Measurements from ENCODE around the gene RELA. TPM values are rescaled to one million over a fixed set of nuclear protein-coding genes. Genes with fewer than 3 reads are reported as not detected.

RELA gene
- total RNA-seq, 1 donor = 31.8 TPM

- H3K36me3 ChIP-seq (ENCODE audit: insufficient read depth, low read length) = peaks cover 38% of the 10 kb centered on the region
- peak; percentile 70 for DNase-seq (ENCODE audit: insufficient read length, low spot score, missing footprints)
- H3K4me1 ChIP-seq (ENCODE audit: insufficient read depth, low read length) = peaks cover 19% of the 10 kb centered on the region
- H3K27me3 ChIP-seq (ENCODE audit: insufficient read depth, low read length) = no peaks in the 10 kb centered on the region
- H3K9me3 ChIP-seq (ENCODE audit: low read depth, low read length) = no peaks in the 10 kb centered on the region
- no peaks in the 10 kb centered on the region for H4K20me1 ChIP-seq (ENCODE audit: insufficient read depth, low read length)
- H2AFZ ChIP-seq (ENCODE audit: low read length) = no peak overlapping the region
- H3K79me2 ChIP-seq (ENCODE audit: insufficient read depth, low read length) = peaks cover 1% of the 10 kb centered on the region
- H3K4me3 ChIP-seq (ENCODE audit: insufficient read depth, low read length) = no peak overlapping the region
- no peak for TF ChIP-seq CTCF (IDR thresholded peaks at IDR 0.05; ENCODE audit: extremely low read depth, low read depth, low read length)
- no peak overlapping the region for H3K4me2 ChIP-seq (ENCODE audit: insufficient read depth, low read length)
- peak overlapping the region; percentile 82 for H3K27ac ChIP-seq (ENCODE audit: low read depth, low read length)
These were observed 11.5 kb downstream of the RELA start for GRCh38 chr11:65651339-65651588.

GRCh38 chr11:65650547-65651338 is 12.0 kb downstream of the RELA start:
- no peak for TF ChIP-seq CTCF (IDR thresholded peaks at IDR 0.05; ENCODE audit: extremely low read depth, low read depth, low read length)

GRCh38 chr11:65649656-65650546 is 12.8 kb downstream of the RELA start:
- H3K4me1 ChIP-seq (ENCODE audit: insufficient read depth, low read length) = peaks cover 23% of the 10 kb centered on the region
- no peaks in the 10 kb centered on the region for H3K9me3 ChIP-seq (ENCODE audit: low read depth, low read length)
- no peaks in the 10 kb centered on the region for H3K27me3 ChIP-seq (ENCODE audit: insufficient read depth, low read length)
- peaks cover 24% of the 10 kb centered on the region for H3K36me3 ChIP-seq (ENCODE audit: insufficient read depth, low read length)
- H3K4me2 ChIP-seq (ENCODE audit: insufficient read depth, low read length) = no peak overlapping the region
- no peak overlapping the region for H3K27ac ChIP-seq (ENCODE audit: low read depth, low read length)
- no peak for TF ChIP-seq CTCF (IDR thresholded peaks at IDR 0.05; ENCODE audit: extremely low read depth, low read depth, low read length)
- H2AFZ ChIP-seq (ENCODE audit: low read length) = no peak overlapping the region
- DNase-seq (ENCODE audit: insufficient read length, low spot score, missing footprints) = peak; percentile 80
- H3K79me2 ChIP-seq (ENCODE audit: insufficient read depth, low read length) = no peaks in the 10 kb centered on the region
- H3K4me3 ChIP-seq (ENCODE audit: insufficient read depth, low read length) = no peak overlapping the region
- H4K20me1 ChIP-seq (ENCODE audit: insufficient read depth, low read length) = no peaks in the 10 kb centered on the region

More at GRCh38 chr11:65650547-65651338, 12.0 kb downstream of the RELA start:
- Histone ChIP-seq H4K20me1 (ENCODE audit: insufficient read depth, low read length) (no peaks in the 10 kb centered on the region), H3K27ac (ENCODE audit: low read depth, low read length) (no peak overlapping the region), H3K4me1 (ENCODE audit: insufficient read depth, low read length) (peaks cover 20% of the 10 kb centered on the region), H3K4me3 (ENCODE audit: insufficient read depth, low read length) (no peak overlapping the region), H3K79me2 (ENCODE audit: insufficient read depth, low read length) (no peaks in the 10 kb centered on the region), H3K4me2 (ENCODE audit: insufficient read depth, low read length) (no peak overlapping the region), H2AFZ (ENCODE audit: low read length) (no peak overlapping the region), H3K27me3 (ENCODE audit: insufficient read depth, low read length) (no peaks in the 10 kb centered on the region), H3K9me3 (ENCODE audit: low read depth, low read length) (no peaks in the 10 kb centered on the region), H3K36me3 (ENCODE audit: insufficient read depth, low read length) (peaks cover 33% of the 10 kb centered on the region)
- peak; percentile 84 for DNase-seq (ENCODE audit: insufficient read length, low spot score, missing footprints)

- H3K27ac ChIP-seq (ENCODE audit: low read depth, low read length) = no peak overlapping the region
- no peaks in the 10 kb centered on the region for H3K27me3 ChIP-seq (ENCODE audit: insufficient read depth, low read length)
- no peaks in the 10 kb centered on the region for H3K9me3 ChIP-seq (ENCODE audit: low read depth, low read length)
- H3K36me3 ChIP-seq (ENCODE audit: insufficient read depth, low read length) = peaks cover 16% of the 10 kb centered on the region
- peak; percentile 68 for DNase-seq (ENCODE audit: insufficient read length, low spot score, missing footprints)
- no peaks in the 10 kb centered on the region for H3K79me2 ChIP-seq (ENCODE audit: insufficient read depth, low read length)
- H3K4me3 ChIP-seq (ENCODE audit: insufficient read depth, low read length) = no peak overlapping the region
- peaks cover 23% of the 10 kb centered on the region for H3K4me1 ChIP-seq (ENCODE audit: insufficient read depth, low read length)
- H3K4me2 ChIP-seq (ENCODE audit: insufficient read depth, low read length) = no peak overlapping the region
- H2AFZ ChIP-seq (ENCODE audit: low read length) = no peak overlapping the region
- no peaks in the 10 kb centered on the region for H4K20me1 ChIP-seq (ENCODE audit: insufficient read depth, low read length)
- TF ChIP-seq CTCF (IDR thresholded peaks at IDR 0.05; ENCODE audit: extremely low read depth, low read depth, low read length) = no peak
These were observed 13.7 kb downstream of the RELA start for GRCh38 chr11:65648997-65649493.
